Esophagus muscularis mucosa (tissue), 4 donors: Measurements from ENCODE around the gene ARHGAP31. TPM values are rescaled to one million over a fixed set of nuclear protein-coding genes. Genes with fewer than 3 reads are reported as not detected.
"Not testable (repeated sequence)": the region's sequence is repeated elsewhere in the genome, so short reads cannot be mapped to it uniquely, and the experiment has no call there.

Experiments
- DNase-seq: peaks from one replicate; pipeline ENCODE4 v3.0.0-alpha.2; 2017; ENCODE audit errors: extremely low spot score
- H3K27ac ChIP-seq, 4 donors: fragments of 200-600 bp; sonication (generic); replicated peaks in 1 of 4; 1 replicate in 3 of 4; 2 replicates in 1 of 4; pipeline ENCODE4 v1.5.1; 2016 to 2019; ENCODE audit warnings: mild to moderate bottlenecking in 1 of 4
- H3K27me3 ChIP-seq, 4 donors: fragments of 200-600 bp; sonication (generic); one replicate each; pipeline versions ENCODE4 v1.5.1 to v1.6.0; 2016 to 2019
- H3K36me3 ChIP-seq, 4 donors: fragments of 200-600 bp; sonication (generic); one replicate each; pipeline ENCODE4 v1.5.1; 2016 to 2019
- H3K4me1 ChIP-seq, 4 donors: fragments of 200-600 bp; sonication (generic); one replicate each; pipeline ENCODE4 v1.5.1; 2016 to 2019
- H3K4me3 ChIP-seq, 4 donors: fragments of 200-600 bp; sonication (generic); 1 replicate in 2 of 4; 2 replicates in 2 of 4; pipeline ENCODE4 v1.5.1; 2016 to 2019; ENCODE audit warnings: mild to moderate bottlenecking in 4 of 4, moderate library complexity in 1 of 4
- H3K9me3 ChIP-seq, 4 donors: fragments of 200-600 bp; sonication (generic); 1 replicate in 3 of 4; 2 replicates in 1 of 4; pipeline ENCODE4 v1.5.1; 2016 to 2019
- CTCF ChIP-seq, 3 experiments: fragments of 200-600 bp in 2 of 3; fragments of 450-650 bp in 1 of 3; sonication (generic) in 2 of 3; IDR thresholded peaks; one replicate each; pipeline ENCODE4 v1.5.1; 2017 to 2019; ENCODE audit warnings: antibody characterized with exemption in 3 of 3, mild to moderate bottlenecking in 2 of 3, moderate library complexity in 1 of 3
- EP300 ChIP-seq: sonication (generic); formaldehyde crosslinking; IDR thresholded peaks from one replicate; pipeline ENCODE4 v1.6.1; 2017; ENCODE audit warnings: antibody characterized with exemption
- POLR2A ChIP-seq: fragments of 450-650 bp; IDR thresholded peaks from one replicate; pipeline ENCODE4 v1.6.1; 2017; ENCODE audit warnings: antibody characterized with exemption, moderate library complexity, mild to moderate bottlenecking, low read depth
- POLR2AphosphoS5 ChIP-seq, 2 donors: sonication (generic); formaldehyde crosslinking; IDR thresholded peaks; one replicate each; pipeline ENCODE4 v1.6.1; 2017; ENCODE audit warnings: antibody characterized with exemption in 2 of 2
- WGBS: methylation state at CpG from one replicate; pipeline ENCODE4 v1.1.5; 2018; 5-methylcytosine and 5-hydroxymethylcytosine counted together
- intact Hi-C: fragments of 100-400 bp; cut with DNase I; formaldehyde crosslinking; loops from one replicate; pipeline ENCODE4 v1.15.1; 2023
- total RNA-seq, 4 donors: library from RNA; depleted of rRNA; stranded (reverse); fragments of >200 nt; gene quantifications; one replicate each; pipeline versions ENCODE4 v1.1.0 to v1.2.1, GENCODE V29; 2016

ARHGAP31 gene
- total RNA-seq, 4 donors from 2014 or later, result 14.5 to 25.9 (median 23.1) TPM

GRCh38 chr3:119336823-119337222, 42.6 kb downstream of the ARHGAP31 start:
- H3K27ac ChIP-seq, result no peak overlapping the region
- H3K36me3 ChIP-seq, result no peaks in the 10 kb centered on the region
- no peak for DNase-seq
- no peak for TF ChIP-seq EP300
- no peak for TF ChIP-seq CTCF (IDR thresholded peaks at IDR 0.05)
- no peak for TF ChIP-seq POLR2AphosphoS5 (IDR thresholded peaks at IDR 0.05)
- TF ChIP-seq POLR2A, result no peak
- WGBS, result 94% methylated on average over 5 of the region's 5 CpGs
- H3K4me1 ChIP-seq, result peaks cover 24 to 41% (median 30%) of the 10 kb centered on the region in 4 donors
- no peaks in the 10 kb centered on the region for H3K9me3 ChIP-seq
- H3K4me3 ChIP-seq, result no peak overlapping the region
- H3K27me3 ChIP-seq, result no peaks in the 10 kb centered on the region
- intact Hi-C loops, result no loop called here

- WGBS, result 97% methylated on average over 6 of the region's 6 CpGs
- H3K4me3 ChIP-seq, H3K27me3 ChIP-seq, H3K27ac ChIP-seq, H3K9me3 ChIP-seq, DNase-seq, H3K36me3 ChIP-seq, intact Hi-C loops: not testable (repeated sequence)
- H3K4me1 ChIP-seq, result peaks cover 18 to 35% (median 24%) of the 10 kb centered on the region in 4 donors
Observed at GRCh38 chr3:119337407-119337806, 43.2 kb downstream of the ARHGAP31 start.

- Histone ChIP-seq H3K9me3 (no peaks in the 10 kb centered on the region), H3K27ac (no peak overlapping the region), H3K36me3 (no peaks in the 10 kb centered on the region), H3K4me3 (no peak overlapping the region), H3K27me3 (no peaks in the 10 kb centered on the region), H3K4me1 (peaks cover 6 to 22% (median 11%) of the 10 kb centered on the region in 4 donors)
- intact Hi-C loops, result no loop called here
- TF ChIP-seq CTCF (IDR thresholded peaks at IDR 0.05) (no peak), POLR2A (no peak), POLR2AphosphoS5 (IDR thresholded peaks at IDR 0.05) (no peak), EP300 (no peak)
- no peak for DNase-seq
Observed at GRCh38 chr3:119338754-119339153, 44.6 kb downstream of the ARHGAP31 start.

GRCh38 chr3:119340014-119340413, 45.8 kb downstream of the ARHGAP31 start:
- Histone ChIP-seq H3K9me3 (no peaks in the 10 kb centered on the region), H3K27ac (no peak overlapping the region), H3K4me3 (no peak overlapping the region), H3K27me3 (no peaks in the 10 kb centered on the region), H3K36me3 (no peaks in the 10 kb centered on the region), H3K4me1 (peaks cover 0 to 10% (median 3%) of the 10 kb centered on the region in 4 donors)
- intact Hi-C loops, result no loop called here
- DNase-seq, result no peak
- TF ChIP-seq POLR2A (no peak), CTCF (IDR thresholded peaks at IDR 0.05) (no peak), POLR2AphosphoS5 (IDR thresholded peaks at IDR 0.05) (no peak)
- WGBS, result 84% methylated on average over 1 of the region's 1 CpG

GRCh38 chr3:119340446-119340845, 46.3 kb downstream of the ARHGAP31 start:
- no peaks in the 10 kb centered on the region for H3K36me3 ChIP-seq
- H3K27me3 ChIP-seq, result no peaks in the 10 kb centered on the region
- no peak overlapping the region for H3K4me3 ChIP-seq
- no peak for TF ChIP-seq CTCF (IDR thresholded peaks at IDR 0.05)
- no peak for DNase-seq
- no peak overlapping the region for H3K27ac ChIP-seq
- 73% methylated on average over 5 of the region's 5 CpGs for WGBS
- H3K4me1 ChIP-seq, result peaks cover 0 to 9% (median 5%) of the 10 kb centered on the region in 4 donors
- intact Hi-C loops, result no loop called here
- no peaks in the 10 kb centered on the region for H3K9me3 ChIP-seq
